SK-N-MC (cell line): Measurements from ENCODE around the gene SHANK3.

Experiments
- DNase-seq: peaks from one replicate; pipeline ENCODE4 v3.0.0-alpha.2; 2011; ENCODE audit warnings: low read depth, low spot score
- H3K27ac ChIP-seq: fragments of 200-600 bp; sonication (generic); 2 replicates; pipeline ENCODE4 v1.5.1; 2016; ENCODE audit warnings: mixed run types
- H3K36me3 ChIP-seq: fragments of 200-600 bp; sonication (generic); 2 replicates; pipeline ENCODE4 v1.6.1; 2017; ENCODE audit warnings: antibody characterized with exemption, low read length, mixed read lengths; ENCODE audit not compliant: insufficient read depth
- H3K4me3 ChIP-seq: fragments of 200-600 bp; sonication (generic); 2 replicates; pipeline ENCODE4 v1.5.1; 2016
- H3K9ac ChIP-seq: fragments of 200-600 bp; sonication (generic); 2 replicates; pipeline ENCODE4 v1.8.0; 2017; ENCODE audit warnings: mixed run types, mixed read lengths; ENCODE audit not compliant: insufficient read length
- H3K9me3 ChIP-seq: fragments of 200-600 bp; sonication (generic); 2 replicates; pipeline ENCODE4 v1.6.1; 2017; ENCODE audit warnings: low read depth, mild to moderate bottlenecking, antibody characterized with exemption, low read length, moderate library complexity, mixed read lengths
- EZH2 ChIP-seq: fragments of 200-600 bp; sonication (generic); IDR thresholded peaks from one replicate; pipeline ENCODE4 v1.6.1; 2017; ENCODE audit warnings: antibody characterized with exemption
- FOXP2 ChIP-seq: optimal IDR thresholded peaks from 2 replicates; pipeline ENCODE3; 2011; ENCODE audit warnings: mild to moderate bottlenecking, moderate library complexity; ENCODE audit not compliant: insufficient read depth; ENCODE audit errors: extremely low read length, control extremely low read depth
- POLR2AphosphoS5 ChIP-seq: IDR thresholded peaks from 2 replicates; pipeline ENCODE4 v1.6.1; 2012; ENCODE audit warnings: mild to moderate bottlenecking, low read depth, low read length, borderline replicate concordance

Gene SHANK3

GRCh38 chr22:50711446-50712340 is 39.1 kb downstream of the SHANK3 start:
- H3K4me3 ChIP-seq: no peak overlapping the region
- DNase-seq: no peak
- TF ChIP-seq POLR2AphosphoS5 (no peak), FOXP2 (no peak), EZH2 (no peak)
- no peak overlapping the region for H3K9ac ChIP-seq
- no peaks in the 10 kb centered on the region for H3K36me3 ChIP-seq
- no peak overlapping the region for H3K27ac ChIP-seq
- H3K9me3 ChIP-seq: no peaks in the 10 kb centered on the region

DNA sequence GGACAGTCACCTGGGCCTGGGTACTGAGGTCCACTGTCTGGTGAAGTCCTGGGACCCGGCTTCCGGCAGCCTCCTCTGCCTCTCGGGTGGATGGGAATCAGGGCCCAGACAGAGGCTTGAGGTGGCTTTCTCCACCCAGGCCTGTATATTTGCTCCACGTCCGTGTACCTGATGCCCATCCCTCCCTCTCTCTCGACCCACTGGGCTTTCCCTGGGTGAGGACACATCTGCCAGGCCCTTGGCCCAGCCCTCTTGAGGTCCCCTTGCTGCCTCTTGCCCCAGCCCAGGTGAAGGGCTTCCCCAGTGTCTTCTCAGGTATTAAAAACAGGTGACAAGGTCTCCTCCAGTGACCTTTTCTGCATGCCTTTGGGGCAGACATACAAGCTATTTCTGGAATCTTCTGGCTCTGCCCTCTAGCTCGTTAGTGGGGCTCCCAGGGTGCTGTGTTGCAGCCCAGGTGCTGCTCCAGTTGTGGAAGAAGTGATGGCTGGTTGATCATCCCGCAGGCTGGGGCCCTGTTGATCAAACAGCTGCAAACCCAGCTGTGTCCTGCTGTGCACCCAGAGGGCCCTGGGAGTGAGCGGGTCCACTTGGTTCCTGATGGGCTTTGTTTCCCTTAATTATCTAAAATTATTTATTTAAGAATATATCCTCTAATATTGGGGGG is 39.9 kb downstream of the SHANK3 start:
- TF ChIP-seq POLR2AphosphoS5 (no peak), FOXP2 (no peak), EZH2 (no peak)
- DNase-seq: no peak
- H3K27ac ChIP-seq: no peak overlapping the region
- no peaks in the 10 kb centered on the region for H3K36me3 ChIP-seq
- H3K9me3 ChIP-seq: no peaks in the 10 kb centered on the region
- H3K4me3 ChIP-seq: no peak overlapping the region
- no peak overlapping the region for H3K9ac ChIP-seq

DNA sequence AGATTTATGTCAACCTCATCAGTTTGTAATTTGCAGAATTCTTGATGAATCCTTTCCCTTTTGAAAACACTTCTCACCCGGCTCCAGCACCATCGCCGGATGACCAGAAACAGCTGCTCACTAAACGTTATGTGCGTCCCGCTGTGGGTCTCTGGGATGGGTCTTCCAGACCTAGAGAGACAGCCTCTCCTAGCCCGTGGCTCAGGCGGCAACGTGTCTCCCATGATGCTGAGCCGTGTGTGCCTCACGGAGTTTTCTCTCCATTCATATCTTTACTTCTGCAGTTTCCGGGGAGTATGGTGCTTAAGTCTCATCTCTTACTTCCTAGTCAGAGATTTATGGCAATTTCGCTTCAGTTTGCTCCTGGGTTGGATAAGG is 40.4 kb downstream of the SHANK3 start:
- H3K4me3 ChIP-seq: no peak overlapping the region
- H3K9me3 ChIP-seq: no peaks in the 10 kb centered on the region
- H3K9ac ChIP-seq: no peak overlapping the region
- no peaks in the 10 kb centered on the region for H3K36me3 ChIP-seq
- TF ChIP-seq EZH2 (no peak), FOXP2 (no peak), POLR2AphosphoS5 (no peak)
- no peak overlapping the region for H3K27ac ChIP-seq
- no peak for DNase-seq

- H3K9ac ChIP-seq: no peak overlapping the region
- no peaks in the 10 kb centered on the region for H3K9me3 ChIP-seq
- no peak for DNase-seq
- TF ChIP-seq POLR2AphosphoS5: no peak
- TF ChIP-seq EZH2: no peak
- H3K4me3 ChIP-seq: no peak overlapping the region
- H3K27ac ChIP-seq: no peak overlapping the region
- no peaks in the 10 kb centered on the region for H3K36me3 ChIP-seq
Observed at GRCh38 chr22:50713571-50714056, 41.0 kb downstream of the SHANK3 start.

GRCh38 chr22:50714150-50714549 is 41.5 kb downstream of the SHANK3 start:
- no peak for TF ChIP-seq FOXP2
- TF ChIP-seq EZH2: no peak
- TF ChIP-seq POLR2AphosphoS5: no peak
- no peaks in the 10 kb centered on the region for H3K9me3 ChIP-seq

DNA sequence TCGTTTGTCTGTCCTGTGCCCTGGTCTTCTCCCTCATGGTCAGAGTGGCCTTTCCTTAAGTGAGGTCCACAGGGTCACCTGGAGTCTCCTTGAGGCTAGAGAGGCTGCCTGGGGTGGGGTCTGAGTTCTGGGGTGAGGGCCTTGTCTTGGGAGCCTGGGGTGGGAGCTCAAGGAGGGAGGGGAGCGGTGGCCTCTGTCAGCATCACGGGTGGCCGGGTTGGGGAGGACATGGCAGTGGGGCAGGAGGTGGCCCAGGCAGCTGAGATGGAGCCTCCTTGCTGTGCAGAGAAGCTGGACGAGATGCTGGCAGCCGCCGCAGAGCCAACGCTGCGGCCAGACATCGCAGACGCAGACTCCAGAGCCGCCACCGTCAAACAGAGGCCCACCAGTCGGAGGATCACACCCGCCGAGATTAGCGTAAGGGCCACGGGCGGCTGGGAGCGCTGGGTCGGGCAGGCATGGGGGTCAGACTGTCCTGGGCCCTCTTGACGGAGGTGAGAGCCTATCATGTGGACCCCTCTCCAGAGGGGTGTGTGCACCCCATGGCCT is 42.1 kb downstream of the SHANK3 start:
- TF ChIP-seq POLR2AphosphoS5: no peak
- no peak for TF ChIP-seq EZH2
- no peak for TF ChIP-seq FOXP2
- no peaks in the 10 kb centered on the region for H3K36me3 ChIP-seq
- H3K9me3 ChIP-seq: no peaks in the 10 kb centered on the region
- H3K27ac ChIP-seq: no peak overlapping the region
- no peak overlapping the region for H3K9ac ChIP-seq
- DNase-seq: no peak
- H3K4me3 ChIP-seq: no peak overlapping the region

More at GRCh38 chr22:50714150-50714549, 41.5 kb downstream of the SHANK3 start:
- H3K36me3 ChIP-seq: no peaks in the 10 kb centered on the region
- DNase-seq: no peak
- H3K27ac ChIP-seq: no peak overlapping the region
- no peak overlapping the region for H3K9ac ChIP-seq
- H3K4me3 ChIP-seq: no peak overlapping the region

DNA sequence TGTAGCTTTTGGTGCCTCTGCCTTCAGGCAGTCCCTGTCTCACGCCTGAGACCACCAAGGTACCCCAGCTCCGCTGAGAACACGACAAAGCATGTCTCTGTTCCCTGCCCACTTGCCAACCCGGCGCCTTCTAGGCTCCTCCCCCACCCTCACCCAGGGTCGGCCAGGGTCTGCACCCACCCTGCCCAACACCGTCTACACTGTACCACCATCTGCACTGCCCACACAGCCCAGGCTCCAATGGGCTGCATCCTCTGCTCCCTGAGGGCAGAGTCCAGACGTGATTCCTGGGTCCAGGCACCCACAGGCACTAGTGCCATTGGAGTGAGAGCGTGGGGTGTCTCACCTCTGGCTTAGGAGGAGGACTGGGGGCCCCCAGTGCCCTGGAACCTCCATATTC is 42.6 kb downstream of the SHANK3 start:
- H3K36me3 ChIP-seq: no peaks in the 10 kb centered on the region
- H3K9me3 ChIP-seq: no peaks in the 10 kb centered on the region
- TF ChIP-seq EZH2 (no peak), POLR2AphosphoS5 (no peak), FOXP2 (no peak)
- no peak overlapping the region for H3K9ac ChIP-seq
- H3K4me3 ChIP-seq: no peak overlapping the region
- DNase-seq: no peak
- no peak overlapping the region for H3K27ac ChIP-seq

DNA sequence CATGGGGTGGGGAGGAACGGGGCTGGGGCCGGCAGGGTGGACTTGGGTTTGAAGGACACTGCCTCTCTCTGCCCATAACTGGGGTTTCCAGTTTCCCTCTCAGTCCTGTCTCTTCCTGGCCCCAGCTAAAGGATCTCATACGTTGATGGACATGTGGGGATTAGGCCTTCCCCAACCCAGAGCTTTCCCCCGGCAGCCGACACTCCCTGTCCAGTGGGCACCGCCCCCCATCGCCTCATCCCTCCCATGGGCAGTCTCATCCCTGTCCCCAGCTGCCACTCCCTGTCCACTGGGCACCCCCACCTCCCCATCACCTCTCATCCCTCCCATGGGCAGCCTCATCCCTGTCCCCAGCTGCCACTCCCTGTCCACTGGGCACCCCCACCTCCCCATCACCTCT is 43.2 kb downstream of the SHANK3 start:
- Histone ChIP-seq H3K36me3 (no peaks in the 10 kb centered on the region), H3K4me3 (no peak overlapping the region), H3K9me3 (no peaks in the 10 kb centered on the region), H3K27ac (no peak overlapping the region), H3K9ac (no peak overlapping the region)
- no peak for TF ChIP-seq FOXP2
- no peak for TF ChIP-seq EZH2
- TF ChIP-seq POLR2AphosphoS5: no peak
- no peak for DNase-seq

GRCh38 chr22:50716290-50717024 is 43.8 kb downstream of the SHANK3 start:
- Histone ChIP-seq H3K9ac (no peak overlapping the region), H3K9me3 (no peaks in the 10 kb centered on the region), H3K27ac (no peak overlapping the region), H3K4me3 (no peak overlapping the region), H3K36me3 (no peaks in the 10 kb centered on the region)
- DNase-seq: no peak
- no peak for TF ChIP-seq POLR2AphosphoS5
- TF ChIP-seq FOXP2: no peak
